CD4-positive, CD25-positive, alpha-beta regulatory T cell (primary cell): Measurements from ENCODE around the gene SACM1L. TPM values are rescaled to one million over a fixed set of nuclear protein-coding genes. Genes with fewer than 3 reads are reported as not detected.

Experiments
- ATAC-seq, 2 donors: fragments of 150-1000 bp; cut with Tn5 transposase; one replicate each; pipeline ENCODE4 v1.10.0; 2021; ENCODE audit warnings: low read depth in 2 of 2, moderate number of reproducible peaks in 2 of 2, moderate library complexity in 1 of 2
- DNase-seq, 3 donors: peaks; one replicate each; pipeline versions ENCODE4 v3.0.0 to v3.0.0-alpha.2; 2012 to 2022; ENCODE audit warnings: mixed read lengths in 1 of 3
- H3K27ac ChIP-seq: one replicate; pipeline ENCODE4 v1.7.0; 2013; ENCODE audit warnings: mild to moderate bottlenecking, low read length; ENCODE audit not compliant: insufficient read depth, poor library complexity, severe bottlenecking
- H3K27me3 ChIP-seq: one replicate; pipeline ENCODE4 v1.7.0; 2013; ENCODE audit warnings: low read length; ENCODE audit not compliant: control insufficient read depth, insufficient read depth
- H3K36me3 ChIP-seq: one replicate; pipeline ENCODE4 v1.7.0; 2013; ENCODE audit warnings: mild to moderate bottlenecking, low read length, moderate library complexity; ENCODE audit not compliant: control insufficient read depth, insufficient read depth
- H3K4me1 ChIP-seq: 2 replicates; pipeline ENCODE4 v1.7.0; 2013; ENCODE audit warnings: mild to moderate bottlenecking, low read length; ENCODE audit not compliant: insufficient read depth, control insufficient read depth, poor library complexity, severe bottlenecking
- H3K4me3 ChIP-seq: one replicate; pipeline ENCODE4 v1.7.0; 2013; ENCODE audit warnings: low read depth, mild to moderate bottlenecking, low read length, moderate library complexity
- H3K9me3 ChIP-seq, 2 experiments: 1 replicate in 1 of 2; 2 replicates in 1 of 2; pipeline ENCODE4 v1.7.0; 2013; ENCODE audit warnings: low read length in 2 of 2, mild to moderate bottlenecking in 1 of 2, moderate library complexity in 1 of 2; ENCODE audit not compliant: control insufficient read depth in 2 of 2
- H3K27ac Mint-ChIP-seq, 3 donors: one replicate each; pipeline ENCODE4 v1.8.0; 2020 to 2022; ENCODE audit warnings: mild to moderate bottlenecking in 3 of 3, mixed read lengths in 3 of 3, moderate library complexity in 2 of 3
- H3K27me3 Mint-ChIP-seq: one replicate; pipeline ENCODE4 v1.8.0; 2022; ENCODE audit warnings: mild to moderate bottlenecking, mixed read lengths
- H3K36me3 Mint-ChIP-seq: one replicate; pipeline ENCODE4 v1.8.0; 2020; ENCODE audit warnings: mixed read lengths
- H3K4me1 Mint-ChIP-seq, 4 donors: one replicate each; pipeline ENCODE4 v1.8.0; 2020 to 2022; ENCODE audit warnings: mixed read lengths in 4 of 4, mild to moderate bottlenecking in 1 of 4
- H3K4me3 Mint-ChIP-seq, 4 donors: one replicate each; pipeline ENCODE4 v1.8.0; 2020 to 2022; ENCODE audit warnings: mild to moderate bottlenecking in 4 of 4, mixed read lengths in 4 of 4, moderate library complexity in 3 of 4
- H3K9me3 Mint-ChIP-seq, 7 donors: one replicate each; pipeline ENCODE4 v1.8.0; 2020 to 2022; ENCODE audit warnings: mixed read lengths in 7 of 7, mild to moderate bottlenecking in 3 of 7, moderate library complexity in 2 of 7
- polyA plus RNA-seq, 4 donors: library from polyadenylated mRNA; unstranded; fragments of 300-500 nt; fragmentation: Illumina TruSeq; gene quantifications; one replicate each; pipeline ENCODE4 v1.2.3, GENCODE V29; 2021
- total RNA-seq: library from RNA; stranded (reverse); gene quantifications from one replicate; pipeline ENCODE4 v1.2.3, GENCODE V29; 2022

The SACM1L gene
- total and polyA plus RNA-seq, 5 donors from 2014 or later: 13.4 to 70.0 (median 19.4) TPM

DNA sequence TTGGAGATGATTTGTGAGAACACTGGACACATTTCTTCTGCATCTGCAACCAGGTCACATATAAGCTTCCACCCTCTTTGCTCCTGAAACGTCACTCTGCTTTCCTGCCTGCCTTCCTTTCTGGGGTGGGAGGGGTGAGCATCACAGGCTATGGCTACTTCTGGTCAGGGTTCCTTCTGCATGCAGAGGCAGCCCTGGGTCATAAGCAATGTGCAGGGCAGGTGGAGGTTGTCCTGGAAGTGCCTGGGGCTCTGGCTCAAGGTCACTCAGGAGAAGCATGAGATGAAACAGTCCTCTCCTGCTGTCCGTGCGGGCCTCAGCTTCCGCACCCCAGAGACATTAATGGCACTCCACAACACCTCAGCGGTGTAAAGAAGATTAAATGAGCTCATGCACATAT lies 92.1 kb downstream of the SACM1L start:
- Mint-ChIP-seq H3K27me3 (peaks cover 13% of the 10 kb centered on the region), H3K4me3 (no peak overlapping the region), H3K36me3 (no peaks in the 10 kb centered on the region), H3K4me1 (no peaks in the 10 kb centered on the region), H3K27ac (no peak overlapping the region), H3K9me3 (peaks cover 0 to 11% (median 2%) of the 10 kb centered on the region in 7 donors)
- DNase-seq (no peak), ATAC-seq (no peak)
- Histone ChIP-seq H3K4me3 (no peak overlapping the region), H3K9me3 (no peaks in the 10 kb centered on the region), H3K4me1 (no peaks in the 10 kb centered on the region), H3K27me3 (peaks cover 2% of the 10 kb centered on the region), H3K36me3 (no peaks in the 10 kb centered on the region), H3K27ac (no peak overlapping the region)

GRCh38 chr3:45781841-45782240 lies 92.6 kb downstream of the SACM1L start:
- Histone ChIP-seq H3K27me3 (peaks cover 2% of the 10 kb centered on the region), H3K4me3 (no peak overlapping the region), H3K36me3 (no peaks in the 10 kb centered on the region), H3K27ac (no peak overlapping the region), H3K9me3 (no peaks in the 10 kb centered on the region), H3K4me1 (no peaks in the 10 kb centered on the region)
- Mint-ChIP-seq H3K4me1 (no peaks in the 10 kb centered on the region), H3K4me3 (no peak overlapping the region), H3K27ac (no peak overlapping the region), H3K27me3 (peaks cover 13% of the 10 kb centered on the region), H3K9me3 (peaks cover 0 to 11% (median 2%) of the 10 kb centered on the region in 7 donors), H3K36me3 (no peaks in the 10 kb centered on the region)
- DNase-seq (no peak), ATAC-seq (no peak)

GRCh38 chr3:45782381-45782780 lies 93.2 kb downstream of the SACM1L start:
- Histone ChIP-seq H3K27ac (no peak overlapping the region), H3K4me3 (no peak overlapping the region), H3K27me3 (peaks cover 3% of the 10 kb centered on the region), H3K36me3 (no peaks in the 10 kb centered on the region), H3K9me3 (no peaks in the 10 kb centered on the region), H3K4me1 (no peaks in the 10 kb centered on the region)
- peaks cover 0 to 11% (median 2%) of the 10 kb centered on the region in 7 donors for H3K9me3 Mint-ChIP-seq
- ATAC-seq (no peak), DNase-seq (no peak)
- H3K4me1 Mint-ChIP-seq: no peaks in the 10 kb centered on the region
- H3K27me3 Mint-ChIP-seq: peaks cover 13% of the 10 kb centered on the region
- H3K36me3 Mint-ChIP-seq: no peaks in the 10 kb centered on the region
- H3K4me3 Mint-ChIP-seq: no peak overlapping the region
- no peak overlapping the region for H3K27ac Mint-ChIP-seq

- Mint-ChIP-seq H3K4me1 (no peaks in the 10 kb centered on the region), H3K36me3 (no peaks in the 10 kb centered on the region), H3K9me3 (peaks cover 0 to 11% (median 2%) of the 10 kb centered on the region in 7 donors), H3K27me3 (peaks cover 15% of the 10 kb centered on the region), H3K4me3 (no peak overlapping the region), H3K27ac (no peak overlapping the region)
- Histone ChIP-seq H3K36me3 (no peaks in the 10 kb centered on the region), H3K27me3 (peaks cover 6% of the 10 kb centered on the region), H3K4me1 (no peaks in the 10 kb centered on the region), H3K27ac (no peak overlapping the region), H3K4me3 (no peak overlapping the region), H3K9me3 (no peaks in the 10 kb centered on the region)
- DNase-seq: no peak
- ATAC-seq: no peak
Observed at GRCh38 chr3:45783667-45784066, 94.5 kb downstream of the SACM1L start.

GRCh38 chr3:45785605-45786150 lies 96.5 kb downstream of the SACM1L start:
- Histone ChIP-seq H3K27me3 (peaks cover 8% of the 10 kb centered on the region), H3K4me1 (no peaks in the 10 kb centered on the region), H3K9me3 (peaks cover 7 to 8% of the 10 kb centered on the region in 2 experiments), H3K36me3 (no peaks in the 10 kb centered on the region), H3K27ac (no peak overlapping the region), H3K4me3 (no peak overlapping the region)
- peaks cover 0 to 21% (median 5%) of the 10 kb centered on the region in 7 donors for H3K9me3 Mint-ChIP-seq
- no peak for ATAC-seq
- no peak overlapping the region for H3K4me3 Mint-ChIP-seq
- H3K27me3 Mint-ChIP-seq: peaks cover 32% of the 10 kb centered on the region
- no peak overlapping the region for H3K27ac Mint-ChIP-seq
- H3K4me1 Mint-ChIP-seq: no peaks in the 10 kb centered on the region
- H3K36me3 Mint-ChIP-seq: no peaks in the 10 kb centered on the region
- DNase-seq: no peak

DNA sequence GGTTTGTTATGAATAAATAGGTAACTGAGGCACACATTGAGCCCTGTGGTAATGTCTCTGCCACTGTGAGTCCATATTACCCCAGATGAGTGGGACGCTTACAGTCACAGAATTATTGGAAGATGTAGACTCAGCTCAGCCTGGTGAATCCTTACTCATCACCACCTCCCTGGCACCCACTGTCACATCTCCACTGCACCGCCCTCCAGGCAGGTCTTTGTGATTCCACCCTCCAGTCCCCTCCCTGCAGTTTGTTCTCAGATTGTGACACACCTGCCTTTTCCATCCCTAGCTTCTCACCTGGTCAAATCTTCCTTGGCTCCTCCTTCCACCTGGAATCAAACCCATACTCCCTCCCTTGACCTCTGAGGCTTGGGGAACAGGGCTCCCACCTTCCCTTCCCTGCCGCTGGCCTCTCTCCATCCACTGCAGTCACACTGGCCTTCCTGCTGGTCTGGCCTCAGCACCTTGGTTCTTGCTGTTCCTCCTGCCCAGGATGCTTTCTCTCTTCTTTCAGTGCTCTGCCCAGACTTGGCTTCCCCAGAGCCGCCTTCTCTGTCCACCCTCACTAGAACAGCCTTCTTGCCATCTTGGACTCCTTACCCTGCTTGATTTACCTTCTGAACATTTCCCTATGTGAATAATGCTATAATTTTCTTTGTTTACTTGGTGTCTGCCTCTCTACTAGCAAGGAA lies 97.8 kb downstream of the SACM1L start:
- Histone ChIP-seq H3K27me3 (peaks cover 8% of the 10 kb centered on the region), H3K4me1 (no peaks in the 10 kb centered on the region), H3K4me3 (no peak overlapping the region), H3K36me3 (no peaks in the 10 kb centered on the region), H3K27ac (no peak overlapping the region), H3K9me3 (peaks cover 7 to 8% of the 10 kb centered on the region in 2 experiments)
- Mint-ChIP-seq H3K4me3 (no peak overlapping the region), H3K27ac (no peak overlapping the region), H3K27me3 (peaks cover 41% of the 10 kb centered on the region), H3K9me3 (peaks cover 0 to 21% (median 5%) of the 10 kb centered on the region in 7 donors), H3K4me1 (no peaks in the 10 kb centered on the region), H3K36me3 (no peaks in the 10 kb centered on the region)
- no peak for DNase-seq
- ATAC-seq: no peak

- Mint-ChIP-seq H3K4me1 (no peaks in the 10 kb centered on the region), H3K27me3 (peaks cover 42% of the 10 kb centered on the region), H3K4me3 (no peak overlapping the region), H3K27ac (no peak overlapping the region), H3K9me3 (peaks cover 0 to 21% (median 5%) of the 10 kb centered on the region in 7 donors), H3K36me3 (no peaks in the 10 kb centered on the region)
- ATAC-seq (no peak), DNase-seq (no peak)
- Histone ChIP-seq H3K4me3 (no peak overlapping the region), H3K27ac (no peak overlapping the region), H3K27me3 (peaks cover 8% of the 10 kb centered on the region), H3K4me1 (no peaks in the 10 kb centered on the region), H3K36me3 (no peaks in the 10 kb centered on the region), H3K9me3 (peaks cover 7 to 8% of the 10 kb centered on the region in 2 experiments)
Observed at GRCh38 chr3:45787551-45787950, 98.4 kb downstream of the SACM1L start.
